SW480 (cell line): ENCODE results near the gene MICALL1.

Experiments
- DNase-seq: peaks from one replicate; pipeline ENCODE4 v3.0.0-alpha.2; 2016; ENCODE audit warnings: low spot score

MICALL1 gene

DNA sequence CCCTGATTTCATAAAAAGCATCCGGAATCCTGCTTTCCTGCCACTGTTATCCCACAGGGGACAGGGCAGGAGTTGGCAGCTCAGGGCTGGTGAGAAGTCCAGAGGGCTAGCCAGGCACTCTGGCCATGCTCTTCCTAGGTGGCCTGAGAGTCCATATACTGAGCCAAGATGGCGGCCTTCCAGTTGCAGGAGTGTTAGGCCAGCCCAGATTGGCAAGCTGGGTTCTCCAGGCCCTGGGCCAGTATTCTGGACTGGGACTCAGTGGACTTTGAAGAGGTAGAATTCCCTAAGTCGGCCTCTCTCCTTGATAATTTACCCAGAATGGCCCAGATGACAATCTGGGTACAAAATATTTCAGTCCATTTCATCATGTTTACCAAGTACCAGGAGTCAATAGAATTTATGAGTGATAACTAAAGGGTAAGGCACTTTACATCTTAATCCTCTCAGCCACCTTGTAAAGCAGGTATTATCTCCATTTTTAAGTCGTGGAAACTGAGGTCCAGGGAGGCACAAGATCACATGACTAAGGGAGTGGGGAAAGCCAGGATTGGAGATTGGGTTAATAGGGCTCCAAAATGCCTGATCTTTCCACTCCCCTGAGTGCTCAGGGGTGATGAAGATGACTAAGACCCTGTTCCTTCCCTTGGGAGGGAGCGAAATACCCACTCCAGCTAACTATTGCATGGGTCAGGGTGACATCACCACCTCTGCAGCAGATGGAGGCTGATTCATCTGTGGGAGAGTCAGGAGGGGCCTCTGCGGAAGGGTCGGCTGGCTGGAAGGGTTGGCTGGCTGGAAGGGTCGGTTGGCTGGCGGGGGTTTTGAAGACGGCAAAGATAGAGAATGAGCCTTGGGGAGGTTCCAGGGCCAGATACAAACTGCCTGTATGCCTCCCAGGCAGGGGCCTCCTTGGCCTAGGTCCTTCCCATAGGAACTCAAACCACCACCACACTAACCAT, 1.2 kb upstream of the MICALL1 start:
- peak; percentile 92 for DNase-seq

DNA sequence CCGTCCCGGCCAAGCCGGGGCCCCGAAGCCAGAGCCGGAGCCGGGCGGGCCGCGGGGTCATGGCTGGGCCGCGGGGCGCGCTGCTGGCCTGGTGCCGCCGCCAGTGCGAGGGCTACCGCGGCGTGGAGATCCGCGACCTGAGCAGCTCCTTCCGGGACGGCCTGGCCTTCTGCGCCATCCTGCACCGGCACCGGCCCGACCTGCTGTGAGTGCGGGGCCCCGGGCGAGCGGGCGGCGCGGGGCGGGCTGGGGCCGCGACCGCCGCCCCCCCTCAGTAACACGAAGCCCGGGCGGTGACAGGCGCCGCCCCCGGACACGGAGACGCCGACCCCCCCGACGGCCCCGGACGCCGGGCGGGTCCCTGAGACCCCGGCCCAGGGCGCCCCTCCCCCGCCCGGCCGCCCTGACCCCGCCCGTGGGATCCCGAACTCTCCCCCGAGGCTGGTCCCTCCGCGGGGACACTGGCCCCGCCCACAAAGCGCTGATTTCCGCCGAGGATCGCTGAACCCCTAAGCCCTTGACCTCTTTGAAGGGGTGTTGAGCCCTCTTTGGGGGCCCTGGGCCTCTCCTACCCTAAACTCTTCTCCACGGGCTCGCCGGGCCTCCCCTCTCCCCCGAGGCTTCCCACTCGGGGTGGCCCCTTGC, 389 bp downstream of the MICALL1 start:
- DNase-seq = no peak

DNA sequence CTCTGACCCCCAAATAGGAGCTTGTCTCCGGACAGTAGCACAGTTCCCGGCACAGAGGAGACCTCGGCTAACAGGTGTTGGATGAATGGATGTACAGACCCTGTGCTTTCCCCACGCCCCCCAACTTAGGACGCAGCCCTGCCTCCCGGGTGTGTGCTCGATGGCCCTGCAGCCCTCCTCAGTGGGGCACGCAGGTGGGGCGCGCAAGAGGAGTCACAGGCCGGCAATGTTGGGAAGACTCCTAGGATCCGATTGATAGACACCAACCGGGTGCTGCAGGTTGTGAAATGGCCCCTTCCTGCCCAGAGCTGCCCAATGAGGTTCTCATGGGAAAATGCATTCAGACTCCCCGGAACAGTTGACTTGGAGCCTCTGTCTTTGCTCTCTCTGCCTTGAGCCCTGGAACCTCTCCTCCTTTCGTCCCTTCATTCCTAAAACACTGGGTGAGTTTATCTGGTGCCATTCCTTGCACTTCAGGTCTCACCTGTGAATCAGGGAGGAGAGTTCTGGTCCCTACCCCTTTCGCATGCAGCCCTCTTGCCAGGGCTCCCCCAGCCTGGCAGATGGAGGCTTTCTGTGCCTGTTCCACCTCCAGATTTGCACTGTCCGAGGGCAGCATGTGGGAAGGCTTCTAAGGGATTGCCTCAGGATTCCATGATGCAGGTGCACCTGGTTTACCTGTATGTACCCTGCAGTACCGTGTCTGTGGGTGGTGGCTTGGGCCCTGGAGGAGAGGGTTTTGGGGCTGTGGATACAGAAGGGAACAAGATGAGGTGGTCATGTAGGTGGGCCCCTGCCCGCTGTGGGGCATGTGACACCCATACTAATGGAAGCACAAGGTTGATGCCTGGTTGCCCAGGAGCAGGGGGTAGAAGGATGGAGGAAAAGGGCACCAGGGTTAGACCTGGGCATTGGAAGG, 1.2 kb downstream of the MICALL1 start:
- no peak for DNase-seq

DNA sequence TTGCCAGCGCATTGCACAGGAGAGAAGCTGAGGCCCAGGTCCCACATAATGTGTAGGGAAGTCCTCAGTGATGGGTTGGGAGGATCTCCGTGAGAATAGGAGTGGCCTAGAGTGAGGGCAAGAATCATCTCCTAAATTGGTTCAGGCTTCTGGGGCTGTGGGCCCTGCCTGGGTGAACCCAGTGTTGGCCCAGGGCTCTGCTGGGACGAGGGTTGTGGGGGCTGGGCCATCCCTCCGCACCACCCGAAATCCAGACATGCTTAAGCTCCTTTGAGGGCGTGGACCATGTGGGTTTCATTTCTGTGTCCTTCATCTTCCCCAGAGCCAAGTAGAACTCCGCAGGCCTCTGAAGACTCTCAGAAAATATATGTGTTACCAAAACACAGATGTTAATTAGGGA, 3.7 kb downstream of the MICALL1 start:
- no peak for DNase-seq

DNA sequence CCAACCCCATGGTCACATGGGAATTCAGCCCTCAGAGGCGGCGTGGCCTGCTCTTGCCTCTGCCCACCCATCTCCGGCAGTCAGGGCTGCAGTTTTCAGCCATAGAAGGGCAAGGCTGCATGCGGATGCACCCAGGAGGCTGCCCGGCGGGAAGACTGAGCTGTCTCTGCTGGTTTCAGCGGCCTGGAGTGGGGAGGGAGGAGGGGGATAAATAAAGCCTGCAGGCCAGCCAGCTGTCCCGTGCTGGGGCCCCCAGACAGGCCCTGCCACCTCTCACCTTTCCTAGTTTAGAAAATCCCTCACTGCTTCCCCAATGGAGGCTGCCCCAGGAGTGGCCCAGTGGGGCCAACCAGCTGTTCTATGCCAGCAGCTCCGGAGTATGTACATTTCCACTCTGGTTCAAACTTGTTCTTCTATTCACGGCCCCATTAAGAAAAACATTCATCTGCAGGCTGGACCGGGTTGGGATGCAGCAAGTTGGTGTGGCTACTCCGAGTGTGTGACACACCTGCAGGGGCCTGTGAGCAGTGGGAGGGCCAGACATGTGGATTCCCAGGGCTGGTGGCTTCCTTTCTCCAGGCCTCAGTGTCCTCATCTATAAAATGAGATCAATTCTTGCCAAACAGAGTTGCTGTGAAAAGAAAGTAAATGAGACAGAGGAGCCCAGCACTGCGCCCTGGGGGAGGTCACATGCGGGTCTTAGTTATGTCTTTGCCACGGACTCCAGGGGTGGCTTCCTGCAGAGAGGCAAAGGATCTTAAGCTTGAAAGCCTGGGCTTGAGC, 5.0 kb downstream of the MICALL1 start:
- no peak for DNase-seq

DNA sequence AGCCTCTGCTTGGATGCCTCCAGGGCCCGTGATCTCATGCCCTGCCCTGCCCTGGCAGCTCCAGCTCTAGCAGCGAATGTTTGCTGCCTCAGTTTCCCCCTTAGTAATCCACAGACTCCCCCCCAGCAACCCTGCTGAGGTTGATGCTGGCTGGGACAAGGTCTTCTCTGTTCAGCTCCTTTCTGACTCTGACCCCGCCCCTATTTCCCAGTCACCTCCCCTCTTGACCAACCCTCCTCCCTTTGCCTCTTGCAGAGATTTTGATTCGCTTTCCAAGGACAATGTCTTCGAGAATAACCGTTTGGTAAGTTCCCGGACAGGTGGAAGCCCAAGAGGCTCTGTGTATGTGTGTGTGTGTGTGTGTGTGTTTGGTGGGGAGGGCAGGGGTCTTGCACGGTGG, 5.6 kb downstream of the MICALL1 start:
- DNase-seq = no peak

DNA sequence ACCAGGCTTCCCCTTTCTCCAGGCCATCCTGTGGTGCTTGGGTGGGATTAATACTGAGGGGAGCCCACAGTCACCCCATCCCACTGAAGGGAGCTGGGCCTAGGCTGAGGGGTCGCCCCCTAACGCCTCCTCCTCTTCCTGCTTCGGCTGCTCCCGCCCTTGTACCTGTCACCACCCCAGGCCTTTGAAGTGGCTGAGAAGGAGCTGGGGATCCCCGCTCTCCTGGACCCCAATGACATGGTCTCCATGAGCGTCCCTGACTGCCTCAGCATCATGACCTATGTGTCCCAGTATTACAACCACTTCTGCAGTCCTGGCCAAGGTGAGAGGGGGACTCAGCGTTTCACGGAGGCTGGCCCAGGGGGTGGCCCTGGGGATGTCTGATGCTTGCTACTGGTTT, 6.1 kb downstream of the MICALL1 start:
- no peak for DNase-seq

DNA sequence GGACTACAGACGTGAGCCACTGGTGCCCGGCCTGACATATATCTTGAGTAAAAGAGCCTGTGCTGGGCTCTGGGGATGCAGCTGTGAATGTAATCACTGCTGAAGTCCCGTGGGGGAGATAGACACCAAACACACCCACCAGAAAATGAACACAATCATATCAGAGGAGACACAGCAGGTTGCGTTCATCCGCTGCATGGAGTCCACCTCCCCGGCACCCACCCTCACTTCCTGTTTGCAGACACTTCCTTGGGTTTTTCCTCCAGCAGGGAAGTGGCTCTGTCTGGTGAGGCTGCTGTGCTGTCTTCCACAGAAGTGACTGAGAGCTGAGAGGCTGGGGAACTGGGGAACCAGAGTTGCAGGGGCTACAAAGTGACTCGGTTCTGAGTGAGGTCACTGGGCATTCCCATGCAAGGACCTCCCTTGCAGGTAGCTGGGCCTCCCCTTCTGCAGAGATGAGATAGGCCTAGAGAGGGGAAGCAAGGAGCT, 7.2 kb downstream of the MICALL1 start:
- no peak for DNase-seq

DNA sequence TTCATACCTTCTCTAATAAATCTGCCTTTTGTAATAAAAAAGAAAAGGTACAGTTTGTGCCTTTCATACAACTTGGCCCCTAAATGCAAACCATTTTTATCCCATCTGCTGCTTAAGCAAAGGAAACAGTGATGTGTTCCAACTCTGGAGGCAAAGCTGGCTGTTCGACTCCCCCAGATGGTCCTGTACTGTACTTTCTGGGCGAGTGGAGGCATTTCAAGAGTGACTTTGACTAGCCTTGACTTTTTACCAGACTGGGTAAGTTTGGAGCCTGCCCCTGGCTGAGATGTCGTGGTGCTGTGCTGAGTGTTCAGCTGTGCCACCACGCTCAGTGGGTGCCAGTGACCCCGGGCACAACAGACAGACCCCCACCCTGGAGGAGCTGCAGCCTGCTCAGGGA, 10.2 kb downstream of the MICALL1 start:
- no peak for DNase-seq

DNA sequence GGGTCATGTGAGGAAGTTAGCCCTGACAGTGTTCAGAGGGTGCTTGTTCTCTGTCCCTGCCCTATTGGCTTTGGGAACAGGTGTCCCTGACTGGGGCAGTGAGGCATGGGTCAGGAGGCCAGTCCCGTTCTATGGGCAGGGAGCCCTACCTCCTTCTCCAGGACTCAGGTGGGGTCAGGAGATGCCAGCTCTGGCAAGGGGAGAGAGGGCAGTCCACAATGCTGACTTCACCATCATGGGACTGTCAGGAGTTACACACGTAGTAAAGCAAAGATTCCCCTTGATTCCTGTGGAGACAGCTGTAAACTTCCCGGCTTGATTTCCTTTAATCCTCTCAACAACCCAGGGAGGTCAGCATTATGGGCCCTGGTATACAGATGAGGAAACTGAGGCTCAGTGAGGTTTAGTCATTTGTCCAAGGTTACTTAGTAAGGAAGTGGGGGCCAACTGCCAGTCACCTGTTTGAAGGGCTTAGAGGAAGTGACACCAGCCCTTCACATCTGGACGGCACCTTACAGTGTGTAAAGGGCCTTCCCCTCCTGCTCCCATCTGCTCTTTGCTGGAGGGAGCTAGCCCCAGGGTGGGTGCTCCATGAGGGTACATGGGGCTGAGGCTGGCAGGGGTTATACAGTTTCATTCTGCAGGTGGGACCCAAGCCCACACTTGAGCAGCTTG, 11.9 kb downstream of the MICALL1 start:
- no peak for DNase-seq

DNA sequence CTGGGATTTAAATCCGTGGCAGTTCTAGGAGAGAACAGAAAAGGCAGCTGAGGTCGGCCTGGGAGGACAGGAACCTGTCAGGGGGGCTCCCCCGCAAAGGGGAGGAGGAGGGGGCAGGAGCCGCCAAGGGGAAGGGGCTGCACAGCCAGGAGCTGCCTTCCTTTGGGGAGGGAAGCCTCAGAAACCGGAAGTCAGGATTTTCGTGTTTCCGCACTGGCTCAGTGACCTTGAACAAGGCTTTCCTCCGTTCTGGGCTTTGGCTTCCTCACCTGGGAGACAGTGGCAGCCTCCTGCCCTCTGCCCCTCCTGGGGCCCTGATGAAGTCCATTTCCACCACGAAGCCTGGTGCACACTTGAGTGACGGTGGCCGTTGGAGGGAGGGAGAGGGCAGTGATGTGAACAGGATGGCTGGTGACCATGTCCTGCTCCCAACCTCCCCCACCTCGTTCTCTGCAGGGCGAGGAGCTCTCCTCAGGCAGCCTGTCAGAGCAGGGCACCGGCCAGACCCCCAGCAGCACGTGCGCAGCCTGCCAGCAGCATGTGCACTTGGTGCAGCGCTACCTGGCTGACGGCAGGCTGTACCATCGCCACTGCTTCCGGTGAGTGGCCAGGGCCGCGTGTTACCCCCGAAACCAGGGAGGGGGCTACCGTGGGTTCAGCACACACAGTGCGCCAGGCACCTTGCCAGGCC, 12.6 kb downstream of the MICALL1 start:
- DNase-seq = no peak

DNA sequence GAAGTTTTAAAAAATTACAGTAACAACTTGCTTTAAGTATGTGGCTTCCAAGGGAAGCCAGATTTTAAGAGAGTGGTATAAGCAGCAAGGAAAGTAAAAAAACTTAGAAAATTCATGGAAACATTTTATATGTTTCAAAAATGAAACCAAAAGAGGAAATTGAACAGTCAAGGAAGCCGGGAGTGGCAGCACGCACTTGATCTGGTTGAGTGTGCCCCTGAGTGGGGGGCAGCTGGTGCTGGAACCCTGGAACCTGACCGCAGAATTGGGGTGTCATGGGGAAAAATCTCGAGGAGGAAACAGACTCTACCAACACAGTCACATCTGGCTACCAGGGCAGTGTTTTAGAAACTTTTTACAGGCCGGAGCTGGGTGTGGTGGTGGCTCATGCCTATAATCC, 14.0 kb downstream of the MICALL1 start:
- no peak for DNase-seq

DNA sequence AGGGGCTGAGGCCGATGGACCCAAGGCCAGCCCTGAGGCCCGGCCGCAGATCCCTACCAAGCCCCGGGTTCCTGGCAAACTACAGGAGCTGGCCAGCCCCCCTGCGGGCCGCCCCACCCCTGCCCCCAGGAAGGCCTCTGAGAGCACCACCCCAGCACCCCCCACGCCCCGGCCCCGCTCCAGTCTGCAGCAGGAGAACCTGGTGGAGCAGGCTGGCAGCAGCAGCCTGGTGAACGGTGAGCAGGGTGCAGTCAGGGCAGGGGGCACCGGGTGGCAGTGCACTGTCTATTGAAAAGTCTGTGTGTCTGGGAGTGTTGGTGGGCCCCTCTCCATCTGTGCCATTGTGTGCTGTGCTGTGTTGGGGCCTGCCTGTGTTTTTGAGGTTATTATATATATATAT, 16.1 kb downstream of the MICALL1 start:
- DNase-seq = no peak

DNA sequence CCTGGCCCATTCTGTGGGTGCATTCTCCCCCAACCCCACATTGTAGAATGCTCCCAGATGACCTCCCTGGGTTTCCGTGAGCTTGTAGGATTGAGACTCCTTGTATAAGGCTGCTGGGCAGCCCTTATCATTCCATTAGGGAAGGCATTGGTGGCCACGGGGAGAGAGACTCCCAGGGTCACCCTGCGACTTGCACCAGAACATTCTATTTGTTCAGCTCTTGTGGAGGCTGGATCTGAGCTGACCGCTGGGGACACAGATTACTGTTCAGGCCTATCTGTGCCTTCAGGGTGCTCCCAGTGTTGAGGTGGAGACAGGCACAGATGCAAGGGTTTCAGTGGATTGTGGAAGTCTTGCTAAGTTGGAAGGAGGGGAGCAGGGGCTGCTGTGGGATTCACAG, 17.8 kb downstream of the MICALL1 start:
- DNase-seq = no peak

DNA sequence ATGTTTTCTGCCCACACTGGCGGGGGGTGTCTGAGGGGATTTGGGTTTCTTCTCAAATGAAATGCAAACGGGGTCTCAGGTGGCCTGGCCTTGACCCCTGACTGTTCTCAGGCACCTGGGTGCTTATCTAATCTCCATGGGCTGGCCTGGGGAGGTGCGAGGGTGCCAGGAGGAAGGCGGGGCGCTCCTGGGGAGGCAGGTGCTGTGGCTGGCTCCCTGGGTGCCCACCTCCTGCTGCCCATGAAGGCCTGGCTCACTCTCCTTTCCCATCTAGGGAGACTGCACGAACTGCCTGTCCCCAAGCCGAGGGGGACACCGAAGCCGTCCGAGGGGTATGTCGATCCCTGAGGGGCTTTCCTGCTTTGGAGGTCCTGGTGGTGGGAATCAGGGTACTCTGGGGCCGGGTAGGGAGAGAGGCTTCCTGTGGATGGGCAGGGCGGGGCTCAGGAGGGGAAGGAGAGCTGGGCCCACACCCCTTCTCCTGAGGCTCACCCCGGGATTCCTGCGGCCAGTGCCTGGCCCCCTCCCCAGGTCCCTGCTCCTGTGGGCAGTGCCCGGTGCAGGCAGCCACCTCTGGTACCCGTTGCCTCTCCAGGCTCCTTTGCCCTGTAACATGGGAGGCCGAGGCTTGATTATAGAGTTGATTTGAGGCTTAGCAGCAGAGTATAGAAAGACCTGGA, 18.4 kb downstream of the MICALL1 start:
- DNase-seq = no peak

DNA sequence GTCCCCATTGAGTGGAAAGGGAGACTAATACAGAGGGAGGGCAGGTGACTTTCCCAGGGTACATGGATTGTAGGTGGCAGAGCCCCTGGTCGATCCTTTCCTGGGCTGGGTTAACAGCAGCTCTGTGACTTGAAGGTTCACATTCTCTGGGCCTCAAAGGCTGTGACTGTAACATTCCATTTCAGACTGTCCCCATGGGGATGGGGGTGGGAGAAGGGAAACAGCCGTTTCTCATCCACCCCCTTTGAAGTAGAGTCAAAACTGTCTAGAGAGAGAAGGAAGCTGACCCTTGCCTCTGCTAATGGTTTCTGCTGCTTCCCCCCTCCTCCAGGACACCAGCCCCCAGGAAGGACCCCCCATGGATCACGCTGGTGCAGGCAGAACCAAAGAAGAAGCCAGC, 19.2 kb downstream of the MICALL1 start:
- DNase-seq = no peak

DNA sequence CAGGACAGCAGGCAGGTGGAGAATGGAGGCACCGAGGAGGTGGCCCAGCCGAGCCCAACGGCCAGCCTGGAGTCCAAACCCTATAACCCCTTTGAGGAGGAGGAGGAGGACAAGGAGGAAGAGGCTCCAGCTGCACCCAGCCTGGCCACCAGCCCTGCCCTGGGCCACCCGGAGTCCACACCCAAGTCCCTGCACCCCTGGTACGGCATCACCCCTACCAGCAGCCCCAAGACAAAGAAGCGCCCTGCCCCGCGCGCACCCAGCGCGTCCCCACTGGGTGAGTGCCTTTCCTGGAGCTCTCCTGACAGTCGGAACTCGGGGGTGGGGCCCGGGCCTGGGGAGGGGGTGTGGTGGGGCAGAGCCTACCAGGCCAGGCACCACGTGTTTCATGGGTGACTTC, 19.7 kb downstream of the MICALL1 start:
- DNase-seq = no peak

DNA sequence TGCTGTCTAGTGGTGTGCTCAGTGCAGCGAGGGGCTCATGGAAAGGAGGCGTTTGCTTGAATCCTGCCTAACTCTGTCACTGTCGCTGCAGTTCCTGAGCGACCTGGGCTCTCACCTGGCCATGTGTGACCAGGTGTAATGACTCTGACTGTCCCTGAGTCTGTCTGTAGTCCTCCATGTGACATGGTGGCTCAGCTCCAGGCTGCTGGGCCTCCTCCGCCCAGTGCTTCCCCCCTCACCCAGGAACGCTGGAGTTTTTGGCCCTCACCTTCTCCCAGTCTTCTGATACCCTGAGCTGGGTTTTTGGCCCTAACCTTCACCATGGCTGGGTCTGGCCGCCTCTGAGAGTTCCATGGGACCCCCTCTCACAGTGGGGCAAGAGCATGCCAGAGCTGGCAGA, 20.3 kb downstream of the MICALL1 start:
- no peak for DNase-seq

DNA sequence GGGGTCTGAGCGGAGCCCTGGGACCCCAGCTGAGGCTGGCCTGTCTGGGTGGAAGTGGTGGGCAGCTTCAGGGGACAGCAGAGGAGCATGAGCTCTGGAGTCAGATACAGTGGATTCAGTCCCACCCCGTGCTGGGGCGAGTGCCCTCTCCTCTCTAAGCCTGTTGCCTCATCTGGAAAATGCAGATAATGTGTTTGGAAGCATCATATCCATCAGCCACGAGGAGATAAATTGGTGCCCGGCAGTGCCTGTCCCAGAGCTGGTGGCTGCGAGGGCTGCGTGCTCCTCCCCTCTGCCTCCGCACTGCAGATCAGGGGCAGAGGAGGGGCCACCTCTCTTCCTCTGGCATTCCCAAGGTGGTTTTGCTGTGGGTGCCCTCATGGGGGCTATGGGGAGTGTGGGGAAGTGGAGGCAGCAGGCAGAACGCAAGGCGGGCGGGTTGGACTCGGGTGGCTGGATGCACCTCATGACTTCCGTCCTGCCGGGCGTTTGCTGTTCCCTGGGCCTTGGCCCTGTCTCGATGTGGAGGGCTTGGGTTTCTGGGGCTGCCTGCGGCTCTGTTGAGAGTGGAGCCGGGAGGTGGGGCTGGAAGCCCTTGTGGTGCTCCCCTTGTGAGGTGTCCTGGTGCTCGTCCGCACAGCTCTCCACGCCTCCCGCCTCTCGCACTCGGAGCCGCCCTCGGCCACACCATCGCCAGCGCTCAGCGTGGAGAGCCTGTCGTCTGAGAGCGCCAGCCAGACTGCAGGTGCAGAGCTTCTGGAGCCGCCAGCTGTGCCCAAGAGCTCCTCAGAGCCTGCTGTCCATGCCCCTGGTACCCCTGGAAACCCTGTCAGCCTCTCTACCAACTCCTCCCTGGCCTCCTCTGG, 20.9 kb downstream of the MICALL1 start:
- no peak for DNase-seq
